SK-MEL-5 (cell line): ENCODE results near the gene OTP. TPM values are rescaled to one million over a fixed set of nuclear protein-coding genes. Genes with fewer than 3 reads are reported as not detected.

ENCODE experiments used
- DNase-seq: peaks from one replicate; pipeline ENCODE4 v3.0.0-alpha.2; 2016; ENCODE audit warnings: low read depth, low spot score
- in situ Hi-C: cut with HindIII; loops from 2 replicates; pipeline ENCODE4 v1.10.0; 2016; ENCODE audit warnings: low sequenced_read_pairs, high pct_unique_total_duplicates, low pct_unique_long_range_greater_than_20kb
- total RNA-seq: library from RNA; depleted of rRNA; stranded (reverse); fragments of >200 nt; shearing (Covaris generic); gene quantifications from 2 replicates; pipeline ENCODE4 v1.2.3, GENCODE V29; 2014

OTP gene
- total RNA-seq, 1 experiment from 2014 or later, result not detected

DNA sequence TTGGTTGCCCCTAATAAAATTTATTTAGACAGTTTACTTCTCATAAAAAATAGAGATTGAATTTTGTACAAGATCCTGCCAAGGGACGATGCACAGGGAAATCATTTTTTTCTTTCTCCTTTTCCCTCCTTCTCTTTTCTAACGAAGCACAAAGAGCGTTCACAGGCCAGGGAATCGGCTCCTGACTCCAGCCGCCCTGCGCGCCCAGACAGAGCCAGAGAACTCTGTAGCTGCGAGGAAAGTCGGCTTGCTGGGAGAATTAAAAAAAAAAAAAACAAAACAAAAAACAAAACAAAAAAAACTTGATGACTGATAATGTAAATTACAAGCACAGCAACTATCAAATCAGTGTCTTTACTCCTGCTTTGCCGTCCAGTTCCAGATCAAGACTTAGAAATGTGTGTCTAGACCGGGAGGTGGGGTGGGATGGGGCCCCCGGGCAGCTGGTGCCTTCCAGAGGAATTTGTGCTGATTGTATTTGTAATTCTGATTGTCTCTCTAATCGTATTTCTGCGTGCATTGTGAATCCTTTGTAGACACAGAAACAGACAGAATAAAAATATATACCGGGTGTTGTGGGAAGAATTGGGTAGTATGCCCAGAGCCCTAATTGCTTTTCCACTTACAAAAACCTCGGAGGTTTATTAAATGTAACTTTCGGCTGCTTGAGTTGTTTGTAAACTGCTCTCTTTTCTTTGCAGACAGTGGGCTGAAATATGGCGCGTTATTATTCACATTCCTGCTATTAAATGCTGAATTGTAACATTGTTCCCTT lies 3.6 kb upstream of the OTP start:
- DNase-seq, result no peak
- in situ Hi-C loops, result no loop called here

DNA sequence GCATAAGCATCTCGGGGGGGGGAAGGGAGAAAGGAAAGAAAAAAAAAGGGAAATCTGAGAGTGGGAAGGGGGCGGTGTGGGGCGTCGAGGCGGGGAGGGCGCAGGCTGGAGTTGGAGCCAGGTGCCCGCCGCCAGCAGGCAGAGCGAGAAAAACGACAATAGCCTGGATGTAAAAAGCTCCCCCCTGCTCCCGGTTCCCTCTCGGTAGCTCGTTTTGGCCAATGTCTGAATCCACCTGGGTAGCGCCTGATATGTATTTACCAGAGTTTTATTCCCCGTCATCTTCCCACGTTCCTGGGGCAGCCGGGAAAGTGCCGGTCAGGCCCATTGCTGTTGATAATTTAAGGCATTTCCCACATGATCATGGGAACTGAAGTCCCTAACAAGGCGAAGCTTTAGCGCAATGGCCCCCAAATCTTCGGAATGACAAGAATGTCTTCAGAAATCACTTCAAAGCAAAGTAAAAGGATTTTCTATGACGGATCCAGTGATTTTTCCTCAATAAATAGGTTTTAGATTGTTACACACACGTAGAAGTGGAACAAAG lies 3.0 kb upstream of the OTP start:
- DNase-seq, result no peak
- in situ Hi-C loops, result no loop called here

DNA sequence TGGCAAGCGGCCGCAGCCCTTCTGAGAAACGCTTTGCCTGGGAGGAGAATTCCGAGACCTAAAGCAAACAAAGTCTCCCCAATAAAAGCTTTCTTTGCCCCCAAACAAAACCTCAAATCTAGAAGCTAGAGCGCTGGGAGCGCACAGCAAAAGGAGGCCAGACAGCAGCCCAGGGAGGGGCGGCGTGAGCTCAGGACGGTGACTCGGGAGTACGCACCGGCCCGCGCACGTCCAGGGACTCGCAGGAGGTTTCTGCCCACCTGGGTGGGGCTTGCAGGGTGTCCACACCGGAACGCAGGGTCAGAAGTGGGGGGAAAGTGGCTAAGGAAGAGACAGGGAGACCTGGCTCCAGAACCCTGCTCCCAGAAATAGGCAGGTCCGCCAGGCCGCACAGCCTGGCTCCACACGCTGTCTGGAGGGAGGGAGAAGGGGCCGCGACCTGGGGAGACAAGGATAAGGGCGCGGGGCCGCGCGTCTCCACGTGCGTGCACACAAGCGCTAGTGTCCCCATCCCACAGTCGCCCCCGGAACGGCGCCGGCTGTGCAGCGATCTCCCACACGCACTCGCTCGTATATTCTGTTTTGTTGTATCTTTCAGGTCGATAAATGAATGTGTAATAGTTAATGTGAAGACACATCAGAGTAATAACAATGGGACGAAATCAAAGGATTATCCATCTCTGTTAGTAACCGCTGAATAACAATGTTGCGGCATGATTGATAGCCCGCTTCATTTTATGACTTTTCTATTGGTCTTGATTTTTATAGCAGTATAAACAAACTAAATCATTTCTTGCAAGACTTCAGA lies 2.3 kb upstream of the OTP start:
- in situ Hi-C loops, result no loop called here
- DNase-seq, result no peak

DNA sequence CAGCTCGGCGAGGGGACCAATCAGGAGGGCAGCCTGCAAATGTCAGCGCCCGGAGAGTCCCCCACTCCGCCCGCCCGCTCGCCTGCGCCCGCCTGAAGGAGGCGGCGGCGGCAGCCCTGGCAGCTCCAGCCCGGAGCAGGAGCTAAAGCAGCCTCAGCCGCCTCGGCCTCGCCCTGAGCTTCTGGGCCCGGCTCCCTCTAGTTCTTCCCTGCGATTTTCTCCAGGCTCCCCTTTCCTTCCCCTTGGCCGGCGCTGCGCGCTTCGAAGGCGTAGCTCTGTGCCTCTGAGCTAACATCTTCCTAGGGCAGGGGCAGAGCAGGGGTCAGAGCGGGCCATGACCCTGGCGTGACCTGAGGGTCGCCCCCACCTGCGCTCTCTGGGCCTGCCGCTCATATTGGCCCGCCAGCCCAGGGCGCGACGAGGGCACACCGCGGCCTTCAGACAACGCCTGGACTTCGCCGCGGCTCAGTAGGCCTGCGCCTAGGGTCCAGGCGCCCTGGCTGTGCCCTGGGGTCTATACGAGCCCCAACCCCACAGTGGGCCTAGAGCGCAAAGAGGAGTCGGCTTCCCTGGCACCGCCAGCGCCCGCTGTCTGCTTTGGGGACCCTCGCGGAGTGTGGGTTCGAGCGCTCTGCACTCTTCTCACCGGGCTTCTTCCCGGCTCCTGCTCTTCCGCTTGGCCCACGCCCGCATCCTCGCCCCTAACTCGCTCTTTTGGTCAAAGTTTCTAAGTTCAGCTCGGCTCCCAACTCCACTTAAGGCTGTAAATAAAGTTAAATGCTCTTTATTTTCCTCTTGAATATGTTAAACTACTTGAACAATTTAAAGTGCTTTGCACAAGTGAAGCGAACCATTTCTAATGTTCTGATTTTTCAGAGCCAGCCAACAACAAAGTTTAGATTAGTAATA lies 504 bp upstream of the OTP start:
- in situ Hi-C loops, result no loop called here
- no peak for DNase-seq

DNA sequence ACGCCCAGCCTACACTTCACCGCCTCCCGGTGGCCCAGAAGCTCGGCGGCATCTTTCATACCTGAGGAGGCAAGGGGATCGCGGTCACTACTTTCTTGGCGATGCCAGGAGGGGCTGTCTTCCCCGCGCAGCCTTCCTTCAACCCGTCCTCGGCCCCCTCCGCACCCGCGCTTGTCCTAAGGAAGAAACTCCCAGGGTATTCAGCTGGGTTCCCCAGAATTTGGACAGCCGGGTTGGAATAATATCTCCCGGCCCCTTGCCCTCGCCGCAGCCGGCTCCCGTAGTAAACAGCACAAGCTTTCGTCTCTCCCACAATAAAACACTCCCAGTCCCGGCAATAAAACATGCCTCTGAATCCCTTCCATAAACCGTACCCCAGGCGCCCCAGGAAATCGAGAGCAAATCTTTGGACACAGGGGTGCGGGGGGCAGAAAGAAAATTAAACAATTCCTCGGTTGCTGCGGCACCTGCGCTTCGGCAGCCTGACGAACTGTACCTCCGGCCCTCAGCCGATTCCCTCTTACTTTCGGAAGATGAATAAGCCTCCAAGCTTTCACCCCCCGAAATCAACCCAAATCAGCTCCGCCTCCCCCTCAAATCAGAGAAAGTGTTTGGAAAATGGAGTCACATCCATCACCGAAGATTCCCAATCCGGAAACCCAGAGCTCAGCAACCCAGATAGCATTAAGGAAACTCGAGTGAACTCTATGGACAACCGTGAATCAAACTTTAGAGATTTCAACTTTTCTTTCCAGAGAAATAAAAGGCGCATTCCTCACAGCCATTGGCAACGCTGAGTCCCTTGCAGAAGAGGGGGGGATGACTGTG lies 1.1 kb downstream of the OTP start:
- in situ Hi-C loops, result no loop called here
- DNase-seq, result no peak

GRCh38 chr5:77636641-77637169 lies 1.8 kb downstream of the OTP start:
- in situ Hi-C loops, result no loop called here
- DNase-seq, result no peak

DNA sequence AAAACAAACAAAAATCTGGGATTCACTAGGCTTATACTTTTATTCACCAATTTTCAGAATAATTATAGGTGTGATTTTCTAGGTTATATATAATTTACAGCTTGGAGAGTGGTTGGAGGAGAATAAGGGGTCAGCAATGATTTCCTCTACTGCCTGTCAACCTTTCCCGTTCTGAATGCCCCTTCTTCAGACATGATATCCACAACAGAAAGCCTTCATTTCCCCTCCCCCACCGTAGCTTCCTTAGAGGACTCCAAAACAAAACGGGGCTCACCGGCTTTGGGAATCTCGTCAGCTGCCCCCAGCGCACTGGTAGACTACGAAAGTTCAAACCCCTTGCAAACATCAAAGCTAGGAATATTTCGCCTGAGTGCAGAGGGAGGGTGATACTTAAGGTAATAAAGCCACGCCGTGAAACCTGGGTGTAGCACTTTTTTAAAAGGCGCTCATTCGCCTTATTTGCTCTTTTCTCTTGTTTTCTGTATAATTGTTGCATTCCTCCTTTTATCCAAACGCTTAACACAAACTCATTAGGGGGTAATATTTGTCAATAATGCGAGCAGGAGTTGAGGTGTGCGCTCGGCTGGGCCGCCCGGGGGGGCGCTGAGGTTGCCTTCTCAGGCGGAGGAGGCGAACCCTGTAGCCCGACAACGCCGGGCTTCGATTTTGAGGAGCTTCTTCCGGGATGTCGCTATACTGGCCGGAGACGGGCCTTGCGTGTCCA lies 2.4 kb downstream of the OTP start:
- in situ Hi-C loops, result no loop called here
- DNase-seq, result no peak

DNA sequence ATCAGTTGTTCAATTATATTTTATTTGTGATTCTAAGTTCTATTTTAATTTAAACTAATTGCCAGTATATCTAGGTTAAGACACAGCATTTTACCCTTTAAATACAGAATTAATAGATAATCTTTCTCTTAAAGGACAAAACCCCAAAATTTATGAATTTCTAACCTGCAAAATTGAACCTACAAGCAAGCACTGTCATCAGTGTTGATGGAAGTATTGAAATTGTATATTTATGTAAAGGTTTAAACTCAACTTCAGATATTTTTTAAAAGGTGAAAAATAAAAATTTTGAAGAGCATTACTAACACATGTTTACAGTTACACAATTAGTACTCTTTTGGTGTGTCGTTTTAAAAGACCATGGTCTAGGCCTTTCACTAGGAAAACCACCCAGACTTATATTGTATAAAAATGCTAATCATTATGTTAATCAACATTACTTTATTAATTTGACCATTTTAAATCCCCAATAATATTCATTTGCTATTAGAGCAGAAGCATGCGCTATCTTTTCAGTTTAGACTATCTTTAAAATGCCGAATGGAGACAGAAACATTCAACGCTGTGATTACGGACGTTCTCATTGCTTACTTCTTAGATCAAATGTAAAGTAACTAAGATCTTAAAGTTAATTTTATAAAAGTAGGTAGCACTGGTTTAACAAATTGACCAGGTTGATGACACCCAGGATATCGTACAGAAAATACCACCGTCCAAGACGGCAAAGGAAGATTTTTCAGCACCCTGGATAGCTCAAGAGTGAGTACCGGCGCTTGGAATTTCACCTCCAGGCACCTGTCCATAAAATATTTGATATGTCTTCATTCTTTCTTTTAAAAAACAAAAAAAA lies 3.2 kb downstream of the OTP start:
- in situ Hi-C loops, result no loop called here
- no peak for DNase-seq

GRCh38 chr5:77633709-77634108 lies 4.8 kb downstream of the OTP start:
- in situ Hi-C loops, result no loop called here
- no peak for DNase-seq

GRCh38 chr5:77633207-77633675 lies 5.3 kb downstream of the OTP start:
- no peak for DNase-seq
- in situ Hi-C loops, result no loop called here

- in situ Hi-C loops, result no loop called here
- DNase-seq, result no peak
Observed at GRCh38 chr5:77632526-77633206, 5.8 kb downstream of the OTP start.

- peak; percentile 42 for DNase-seq
- in situ Hi-C loops, result no loop called here
Observed at GRCh38 chr5:77630114-77630680, 8.3 kb downstream of the OTP start.

DNA sequence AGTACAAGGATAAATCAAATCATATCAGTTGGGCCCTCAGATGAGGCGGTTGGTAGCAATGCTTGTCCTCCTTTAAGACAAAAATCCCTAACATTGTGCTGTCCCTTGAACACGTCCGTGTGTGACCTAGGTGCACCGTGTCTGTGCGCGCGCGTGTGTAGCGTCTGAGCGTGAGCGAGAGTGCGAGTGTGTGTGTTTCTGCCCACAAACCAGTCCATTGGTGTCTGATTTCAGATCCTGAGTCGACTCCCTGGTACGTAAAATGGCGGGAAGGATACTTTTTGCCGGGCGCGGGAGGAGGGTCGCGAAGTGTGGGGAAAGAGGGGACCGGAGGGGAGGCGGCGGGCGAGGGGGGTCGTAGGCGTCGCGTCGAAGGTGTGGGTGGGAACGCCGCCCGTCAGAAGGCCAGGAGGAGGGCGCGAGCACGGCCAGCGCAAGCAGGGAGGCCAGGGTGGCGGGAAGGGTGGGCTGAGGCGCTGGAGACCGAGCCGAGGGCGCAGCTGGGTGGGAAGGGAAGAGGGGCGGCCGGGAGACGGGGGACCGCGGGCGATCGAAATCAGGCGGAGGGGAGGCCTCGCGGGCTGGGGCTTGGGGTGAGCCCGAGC lies 8.9 kb downstream of the OTP start:
- in situ Hi-C loops, result no loop called here
- DNase-seq, result no peak

DNA sequence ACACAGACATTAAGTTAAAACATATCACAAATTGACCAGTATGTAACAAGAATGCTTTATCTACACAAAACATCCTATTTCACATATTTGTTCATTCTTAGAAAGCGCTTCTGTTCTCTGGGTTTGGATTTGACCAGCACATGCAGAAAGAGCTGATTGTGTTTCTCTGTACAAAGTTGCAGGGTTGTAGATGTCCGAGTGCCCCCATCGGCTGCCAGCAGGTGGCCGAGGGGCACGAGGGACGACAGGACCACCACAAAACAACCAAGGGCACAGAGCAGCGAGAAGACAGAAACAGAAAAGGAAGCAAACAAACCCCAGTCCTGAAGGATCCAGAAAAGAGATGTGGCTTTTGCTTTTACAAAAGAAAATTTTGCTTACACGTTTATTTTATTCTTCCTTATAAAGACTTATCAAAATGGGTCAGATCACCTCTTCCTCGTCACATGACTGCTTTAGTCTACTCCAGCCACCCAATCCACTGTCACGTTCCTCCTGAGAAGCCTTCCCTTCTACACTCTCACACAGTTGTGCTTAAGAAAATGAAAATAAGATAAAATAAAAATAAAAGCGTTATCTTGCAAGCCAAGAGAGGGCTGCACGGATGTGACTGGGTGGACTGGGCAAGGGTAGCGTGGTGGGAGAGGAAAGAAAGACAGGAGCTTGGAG lies 9.5 kb downstream of the OTP start:
- DNase-seq, result no peak
- in situ Hi-C loops, result no loop called here
